ENCODE measurements around the gene TCP11X1. TPM values are rescaled to one million over a fixed set of nuclear protein-coding genes. Genes with fewer than 3 reads are reported as not detected.
"Not testable (repeated sequence)": the region's sequence is repeated elsewhere in the genome, so short reads cannot be mapped to it uniquely, and the experiment has no call there.

TCP11X1 gene
- total RNA-seq (not detected), polyA plus RNA-seq (not detected)
- long read RNA-seq, donor 1 = 0 reads
- long read RNA-seq, donor 2 = 0 reads
- long read RNA-seq, donor 3 = 0 reads
- long read RNA-seq, donor 4 = 0 reads
- long read RNA-seq, donor 5 = 0 reads
- long read RNA-seq, donor 6 = 0 reads
- long read RNA-seq, donor 7 = 0 reads
- long read RNA-seq, donor 8 = 0 reads
- long read RNA-seq, donor 9 = 0 reads
- long read RNA-seq, donor 10 = 0 reads

DNA sequence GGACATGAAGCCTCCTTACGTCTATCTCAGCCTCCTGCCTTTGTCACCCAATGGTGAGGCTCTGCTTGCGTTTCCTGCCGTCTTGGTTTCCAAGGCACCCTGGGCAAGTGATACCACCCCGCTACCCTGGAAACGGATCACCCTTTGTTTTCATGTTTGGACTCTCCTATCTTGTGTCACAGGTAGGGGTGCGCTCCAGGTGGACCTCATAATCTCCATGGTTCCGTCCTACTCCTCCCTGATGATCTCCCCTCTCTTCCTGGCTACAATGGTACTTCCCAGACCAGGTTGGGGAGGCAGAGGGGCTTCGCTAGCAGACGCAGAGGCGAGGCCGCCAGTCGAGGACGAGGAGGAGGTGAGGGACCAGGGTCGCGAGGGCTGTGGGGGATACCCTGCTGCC is at the start of gene TCP11X1:
Gene TCP11X1 (plus strand): TSS at position 316 of the 400 bp plus-strand sequence.
- not testable (repeated sequence) for H3K9me3 ChIP-seq, DNase-seq
- WGBS, 5 donors = no CpG with 5 or more reads among the region's 15 CpGs

DNA sequence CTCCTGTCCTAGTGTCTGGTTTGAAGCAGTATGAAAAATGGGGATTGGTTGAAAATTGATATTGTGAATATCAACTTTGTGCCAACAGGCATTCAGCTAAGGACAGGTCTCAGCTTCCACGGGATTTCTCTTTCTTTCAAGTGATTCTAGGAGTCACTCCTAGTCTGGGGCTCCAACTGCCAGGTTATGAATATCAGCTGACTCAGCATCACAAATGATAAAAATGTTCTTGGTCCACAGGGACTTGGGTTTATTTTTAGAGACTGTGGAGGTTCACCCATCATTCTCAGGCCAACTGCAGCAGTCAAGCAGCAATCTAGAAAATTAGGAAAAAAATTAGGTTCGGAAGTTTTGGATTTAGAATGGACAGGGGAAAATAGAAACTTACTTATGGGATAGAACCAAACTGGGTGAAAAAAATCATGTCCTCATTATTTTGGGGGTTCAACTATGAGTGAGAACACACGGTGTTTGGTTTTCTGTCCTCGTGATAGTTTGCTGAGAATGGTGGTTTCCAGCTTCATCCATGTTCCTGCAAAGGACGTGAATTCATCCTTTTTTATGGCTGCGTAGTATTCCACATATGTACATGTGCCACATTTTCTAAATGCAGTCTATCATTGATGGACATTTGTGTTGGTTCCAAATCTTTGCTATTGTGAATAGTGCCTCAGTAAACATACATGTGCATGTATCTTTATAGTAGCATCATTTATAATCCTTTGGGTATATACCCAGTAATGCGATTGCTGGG is 29.0 kb upstream of the TCP11X1 start:
- DNase-seq = no peak
- 62 to 79% (median 78%) methylated on average over 7 of the region's 7 CpGs for WGBS, 5 donors

More for the DNA sequence above, at the start of gene TCP11X1:
- H3K27ac ChIP-seq; H3K36me3 ChIP-seq; H3K27me3 ChIP-seq; H3K4me3 ChIP-seq; H3K4me1 ChIP-seq; intact Hi-C loops (cut with DNase I; ENCODE audit: low total_unique reads): not testable (repeated sequence)

DNA sequence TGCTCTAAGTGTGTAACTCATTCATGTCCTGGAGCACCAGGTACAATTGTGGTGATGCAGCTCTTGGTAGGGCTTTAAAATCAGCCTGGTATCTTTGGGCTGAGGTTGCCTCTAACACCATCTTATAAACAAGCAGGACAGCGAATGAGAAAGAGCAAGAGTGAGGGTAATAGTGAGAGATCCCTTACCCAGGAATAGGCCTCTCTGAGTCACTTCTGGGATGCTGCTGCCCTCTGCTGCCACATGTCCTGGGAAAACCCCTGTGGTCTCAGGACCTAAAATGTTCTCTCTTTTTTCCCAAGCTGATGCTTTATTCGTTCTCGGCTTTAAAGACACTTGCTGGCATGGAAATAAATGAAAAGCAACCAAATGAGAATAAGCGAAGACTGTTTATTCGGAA is 7.2 kb upstream of the TCP11X1 start:
- H3K9me3 ChIP-seq; H3K4me3 ChIP-seq; intact Hi-C loops (cut with DNase I; ENCODE audit: low total_unique reads); DNase-seq; H3K36me3 ChIP-seq; H3K27me3 ChIP-seq; H3K4me1 ChIP-seq; H3K27ac ChIP-seq: not testable (repeated sequence)
- WGBS, 5 donors = no CpG with 5 or more reads among the region's 5 CpGs

More for the DNA sequence above, 29.0 kb upstream of the TCP11X1 start:
- H3K4me1 ChIP-seq = no peaks in the 10 kb centered on the region
- TF ChIP-seq, protein P1, sequence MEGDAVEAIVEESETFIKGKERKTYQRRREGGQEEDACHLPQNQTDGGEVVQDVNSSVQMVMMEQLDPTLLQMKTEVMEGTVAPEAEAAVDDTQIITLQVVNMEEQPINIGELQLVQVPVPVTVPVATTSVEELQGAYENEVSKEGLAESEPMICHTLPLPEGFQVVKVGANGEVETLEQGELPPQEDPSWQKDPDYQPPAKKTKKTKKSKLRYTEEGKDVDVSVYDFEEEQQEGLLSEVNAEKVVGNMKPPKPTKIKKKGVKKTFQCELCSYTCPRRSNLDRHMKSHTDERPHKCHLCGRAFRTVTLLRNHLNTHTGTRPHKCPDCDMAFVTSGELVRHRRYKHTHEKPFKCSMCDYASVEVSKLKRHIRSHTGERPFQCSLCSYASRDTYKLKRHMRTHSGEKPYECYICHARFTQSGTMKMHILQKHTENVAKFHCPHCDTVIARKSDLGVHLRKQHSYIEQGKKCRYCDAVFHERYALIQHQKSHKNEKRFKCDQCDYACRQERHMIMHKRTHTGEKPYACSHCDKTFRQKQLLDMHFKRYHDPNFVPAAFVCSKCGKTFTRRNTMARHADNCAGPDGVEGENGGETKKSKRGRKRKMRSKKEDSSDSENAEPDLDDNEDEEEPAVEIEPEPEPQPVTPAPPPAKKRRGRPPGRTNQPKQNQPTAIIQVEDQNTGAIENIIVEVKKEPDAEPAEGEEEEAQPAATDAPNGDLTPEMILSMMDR (IDR thresholded peaks at IDR 0.05) = no peak
- no peak for TF ChIP-seq POLR2AphosphoS5 (IDR thresholded peaks at IDR 0.05)
- no peak for TF ChIP-seq POLR2A (IDR thresholded peaks at IDR 0.05)
- no peak for TF ChIP-seq EP300 (IDR thresholded peaks at IDR 0.05)
- H3K9me3 ChIP-seq = peaks cover 0 to 20% (median 7%) of the 10 kb centered on the region in 4 donors
- no peaks in the 10 kb centered on the region for H3K27me3 ChIP-seq
- intact Hi-C loops (cut with DNase I; ENCODE audit: low total_unique reads) = no loop called here
- H3K4me3 ChIP-seq = no peak overlapping the region
- H3K27ac ChIP-seq = no peak overlapping the region
- H3K36me3 ChIP-seq = no peaks in the 10 kb centered on the region

DNA sequence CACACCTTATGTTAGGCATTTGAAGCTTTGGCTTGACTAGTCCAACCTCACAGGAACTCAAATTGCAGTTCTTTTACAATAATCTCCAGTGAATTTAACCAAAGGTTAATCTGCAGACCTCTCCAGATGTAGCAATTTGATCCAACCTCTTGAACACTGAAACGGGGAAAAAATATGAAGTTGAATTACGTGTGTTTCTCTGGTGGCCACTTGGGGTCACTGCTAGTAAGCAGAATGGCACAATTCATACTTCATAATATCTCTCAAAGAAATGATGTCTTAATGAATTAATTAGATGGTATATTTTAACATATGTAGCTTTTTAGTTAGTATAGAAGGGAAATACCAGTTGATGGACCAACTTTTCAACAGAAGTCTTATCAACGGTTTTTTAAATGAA is 1.4 kb downstream of the TCP11X1 start:
- H3K27me3 ChIP-seq; intact Hi-C loops (cut with DNase I; ENCODE audit: low total_unique reads); H3K9me3 ChIP-seq; H3K4me3 ChIP-seq; DNase-seq; H3K27ac ChIP-seq; H3K36me3 ChIP-seq; H3K4me1 ChIP-seq: not testable (repeated sequence)
- WGBS, 5 donors = no CpG with 5 or more reads among the region's 3 CpGs

- H3K27me3 ChIP-seq; H3K9me3 ChIP-seq; H3K4me3 ChIP-seq; H3K27ac ChIP-seq; intact Hi-C loops (cut with DNase I; ENCODE audit: low total_unique reads); DNase-seq; H3K36me3 ChIP-seq; H3K4me1 ChIP-seq: not testable (repeated sequence)
- WGBS, 5 donors = 78 to 90% (median 90%) methylated on average over 5 of the region's 7 CpGs; no CpG with 5 or more reads in 2 of the 5 donors
Observed at GRCh38 chrX:102235678-102236077, 20.6 kb downstream of the TCP11X1 start.

- H3K27ac ChIP-seq; H3K27me3 ChIP-seq; H3K4me3 ChIP-seq; H3K9me3 ChIP-seq; DNase-seq; H3K36me3 ChIP-seq; H3K4me1 ChIP-seq; intact Hi-C loops (cut with DNase I; ENCODE audit: low total_unique reads): not testable (repeated sequence)
- WGBS, 5 donors = 76 to 85% (median 84%) methylated on average over 9 of the region's 15 CpGs; no CpG with 5 or more reads in 2 of the 5 donors
Observed at GRCh38 chrX:102240265-102240664, 25.2 kb downstream of the TCP11X1 start.

DNA sequence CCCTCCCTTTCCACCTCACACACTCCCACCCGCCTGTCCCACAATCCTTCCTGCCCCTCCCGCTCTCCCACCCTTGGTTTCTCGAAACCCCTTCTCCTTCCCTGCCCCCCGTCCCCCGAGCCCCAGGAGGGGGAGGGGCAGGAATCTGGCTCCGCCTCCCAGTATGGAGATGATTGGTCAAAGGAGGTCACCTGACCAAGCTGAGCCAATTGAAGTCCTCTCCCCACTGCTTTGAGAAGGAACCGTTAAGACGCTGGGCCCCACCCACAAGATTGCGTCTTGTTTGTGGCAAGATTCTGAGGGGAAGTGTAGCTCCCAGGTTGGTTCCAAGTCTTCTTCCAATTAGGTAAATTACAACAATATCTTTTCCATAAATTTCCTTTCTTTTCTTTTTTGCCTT is 31.8 kb downstream of the TCP11X1 start, which contains the start of gene NXF2:
Gene NXF2 (plus strand): TSS at position 275 of the 400 bp plus-strand sequence. CDS start 59,912 bp downstream, outside the sequence.
- DNase-seq; H3K27me3 ChIP-seq; H3K9me3 ChIP-seq; H3K4me1 ChIP-seq; H3K4me3 ChIP-seq; H3K27ac ChIP-seq; intact Hi-C loops (cut with DNase I; ENCODE audit: low total_unique reads); H3K36me3 ChIP-seq: not testable (repeated sequence)
- WGBS, 5 donors = no CpG with 5 or more reads among the region's 9 CpGs

- whole genome bisulfite sequencing, 5 donors = no CpG with 5 or more reads among the region's 4 CpGs
- intact Hi-C loops (cut with DNase I; ENCODE audit: low total_unique reads); H3K27me3 ChIP-seq: not testable (repeated sequence)
Observed at GRCh38 chrX:102272231-102272630, 57.1 kb downstream of the TCP11X1 start.

More at GRCh38 chrX:102272231-102272630, 57.1 kb downstream of the TCP11X1 start:
- H3K4me3 ChIP-seq, H3K36me3 ChIP-seq, H3K4me1 ChIP-seq, H3K9me3 ChIP-seq, DNase-seq, H3K27ac ChIP-seq: not testable (repeated sequence)

All from stomach (tissue), 19 donors.